NCI-H2196 (cell line): ENCODE data around the gene UGT1A8.

Experiments
- DNase-seq: peaks from one replicate; lab custom pipeline; 2025; ENCODE audit not compliant: unreplicated experiment; lab: John Stamatoyannopoulos, UW

Gene UGT1A8

GRCh38 chr2:233817361-233817911 lies 200.0 kb downstream of the UGT1A8 start:
- no peak for DNase-seq

GRCh38 chr2:233817995-233818638 lies 200.7 kb downstream of the UGT1A8 start:
- DNase-seq, result no peak

- no peak for DNase-seq
Observed at GRCh38 chr2:233818639-233819621, 201.5 kb downstream of the UGT1A8 start.

GRCh38 chr2:233819884-233820773 lies 202.7 kb downstream of the UGT1A8 start:
- DNase-seq, result no peak

- no peak for DNase-seq
Observed at GRCh38 chr2:233820774-233821105, 203.3 kb downstream of the UGT1A8 start.

- no peak for DNase-seq
Observed at GRCh38 chr2:233821196-233821595, 203.8 kb downstream of the UGT1A8 start.

- no peak for DNase-seq
Observed at GRCh38 chr2:233821709-233822100, 204.3 kb downstream of the UGT1A8 start.

- no peak for DNase-seq
Observed at GRCh38 chr2:233822101-233822771, 204.8 kb downstream of the UGT1A8 start.
